ENCODE measurements around the gene ATXN2. TPM values are rescaled to one million over a fixed set of nuclear protein-coding genes. Genes with fewer than 3 reads are reported as not detected.

The ATXN2 gene
- total RNA-seq, 1 donor from 2014 or later: 71.0 TPM

- Mint-ChIP-seq H3K27ac (ENCODE audit: unreplicated experiment) (no peak overlapping the region), H3K4me1 (peaks cover 45% of the 10 kb centered on the region), H3K27me3 (ENCODE audit: low read depth) (no peaks in the 10 kb centered on the region), H3K9me3 (no peaks in the 10 kb centered on the region), H3K36me3 (ENCODE audit: low read depth) (no peaks in the 10 kb centered on the region), H3K4me3 (peak overlapping the region; percentile 32)
- TF ChIP-seq, protein P1, sequence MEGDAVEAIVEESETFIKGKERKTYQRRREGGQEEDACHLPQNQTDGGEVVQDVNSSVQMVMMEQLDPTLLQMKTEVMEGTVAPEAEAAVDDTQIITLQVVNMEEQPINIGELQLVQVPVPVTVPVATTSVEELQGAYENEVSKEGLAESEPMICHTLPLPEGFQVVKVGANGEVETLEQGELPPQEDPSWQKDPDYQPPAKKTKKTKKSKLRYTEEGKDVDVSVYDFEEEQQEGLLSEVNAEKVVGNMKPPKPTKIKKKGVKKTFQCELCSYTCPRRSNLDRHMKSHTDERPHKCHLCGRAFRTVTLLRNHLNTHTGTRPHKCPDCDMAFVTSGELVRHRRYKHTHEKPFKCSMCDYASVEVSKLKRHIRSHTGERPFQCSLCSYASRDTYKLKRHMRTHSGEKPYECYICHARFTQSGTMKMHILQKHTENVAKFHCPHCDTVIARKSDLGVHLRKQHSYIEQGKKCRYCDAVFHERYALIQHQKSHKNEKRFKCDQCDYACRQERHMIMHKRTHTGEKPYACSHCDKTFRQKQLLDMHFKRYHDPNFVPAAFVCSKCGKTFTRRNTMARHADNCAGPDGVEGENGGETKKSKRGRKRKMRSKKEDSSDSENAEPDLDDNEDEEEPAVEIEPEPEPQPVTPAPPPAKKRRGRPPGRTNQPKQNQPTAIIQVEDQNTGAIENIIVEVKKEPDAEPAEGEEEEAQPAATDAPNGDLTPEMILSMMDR (conservative IDR thresholded peaks at IDR 0.05): no peak
- DNase-seq (ENCODE audit: low read depth, low spot score): no peak
These were observed 164.3 kb downstream of the ATXN2 start for GRCh38 chr12:111434680-111435338.

- no peak overlapping the region for H3K4me3 Mint-ChIP-seq
- H3K4me1 Mint-ChIP-seq: peaks cover 45% of the 10 kb centered on the region
- TF ChIP-seq, protein P1 (conservative IDR thresholded peaks at IDR 0.05): no peak
- H3K36me3 Mint-ChIP-seq (ENCODE audit: low read depth): no peaks in the 10 kb centered on the region
- no peaks in the 10 kb centered on the region for H3K27me3 Mint-ChIP-seq (ENCODE audit: low read depth)
- no peak for DNase-seq (ENCODE audit: low read depth, low spot score)
- no peak overlapping the region for H3K27ac Mint-ChIP-seq (ENCODE audit: unreplicated experiment)
- H3K9me3 Mint-ChIP-seq: no peaks in the 10 kb centered on the region
These were observed 165.1 kb downstream of the ATXN2 start for GRCh38 chr12:111434049-111434448.

DNA sequence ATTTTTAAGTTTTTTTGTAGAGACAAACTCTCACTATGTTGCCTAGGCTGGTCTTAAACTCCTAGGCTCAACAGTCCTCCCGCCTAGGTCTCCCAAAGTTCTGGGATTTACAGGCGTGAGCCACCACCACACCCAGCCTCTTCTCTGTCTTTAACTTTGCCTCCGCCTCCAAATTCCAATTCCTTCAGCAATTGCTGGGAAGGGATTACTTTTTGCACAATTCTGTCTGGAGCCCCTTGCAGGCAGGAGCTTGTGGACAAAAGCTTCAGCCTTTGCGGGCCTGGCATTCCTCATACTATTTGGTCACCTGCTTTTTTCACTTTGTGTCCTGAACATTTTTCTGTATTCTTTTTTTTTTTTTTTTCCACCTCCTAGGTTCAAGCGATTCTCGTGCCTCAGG, 167.3 kb downstream of the ATXN2 start:
- no peaks in the 10 kb centered on the region for H3K9me3 Mint-ChIP-seq
- H3K4me1 Mint-ChIP-seq: peaks cover 39% of the 10 kb centered on the region
- DNase-seq (ENCODE audit: low read depth, low spot score): no peak
- no peak overlapping the region for H3K4me3 Mint-ChIP-seq
- no peaks in the 10 kb centered on the region for H3K36me3 Mint-ChIP-seq (ENCODE audit: low read depth)
- no peak overlapping the region for H3K27ac Mint-ChIP-seq (ENCODE audit: unreplicated experiment)
- no peaks in the 10 kb centered on the region for H3K27me3 Mint-ChIP-seq (ENCODE audit: low read depth)
- TF ChIP-seq, protein P1 (conservative IDR thresholded peaks at IDR 0.05): no peak

DNA sequence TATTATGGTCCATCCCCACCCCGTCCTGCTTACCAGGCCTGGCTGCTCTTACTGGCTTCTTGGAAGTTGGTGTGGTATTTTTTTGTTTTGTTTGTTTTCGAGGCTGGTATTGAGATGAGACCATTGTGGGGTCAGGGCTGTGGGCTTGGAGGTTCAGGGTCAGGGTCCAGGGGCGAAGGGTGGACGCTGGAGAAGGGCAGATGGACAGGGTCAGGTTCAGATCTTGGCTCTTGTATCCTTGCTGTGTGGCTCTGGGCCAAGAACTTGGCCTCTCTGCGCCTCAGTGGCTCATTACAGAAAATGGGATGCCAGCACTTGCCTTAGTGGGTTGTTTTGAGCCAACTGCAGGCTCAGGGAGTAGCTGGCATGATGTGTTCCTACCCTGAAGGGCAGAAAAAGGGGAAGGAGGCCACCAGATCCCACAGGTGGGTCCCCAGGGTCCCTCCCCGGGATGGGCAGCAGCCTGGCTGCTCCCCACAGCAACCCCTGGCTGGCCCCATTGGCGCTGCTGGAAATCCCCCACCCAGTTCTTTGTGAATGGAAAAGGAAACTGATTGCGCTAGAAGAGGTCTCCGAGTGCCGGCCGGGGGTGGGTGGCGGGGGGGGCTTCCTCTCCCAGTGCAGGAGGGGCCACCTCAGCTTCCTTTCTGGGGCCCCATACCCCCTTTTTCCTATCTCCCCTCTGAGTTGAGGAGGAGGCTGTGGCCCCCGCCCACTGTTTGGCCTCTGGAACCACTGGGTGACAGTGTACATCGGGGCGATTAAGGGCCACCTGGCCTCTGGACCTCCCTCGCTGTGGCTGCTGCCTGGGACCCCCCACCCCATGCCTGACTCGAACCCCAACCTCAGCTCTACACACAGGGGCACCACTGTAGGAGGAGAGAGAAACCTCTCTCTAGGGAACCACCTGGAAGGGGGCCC, 168.4 kb downstream of the ATXN2 start:
- TF ChIP-seq, protein P1 (conservative IDR thresholded peaks at IDR 0.05): no peak
- H3K27ac Mint-ChIP-seq (ENCODE audit: unreplicated experiment): peak overlapping the region; percentile 78
- peak overlapping the region; percentile 41 for H3K4me3 Mint-ChIP-seq
- no peak for DNase-seq (ENCODE audit: low read depth, low spot score)
- peaks cover 33% of the 10 kb centered on the region for H3K4me1 Mint-ChIP-seq
- H3K27me3 Mint-ChIP-seq (ENCODE audit: low read depth): no peaks in the 10 kb centered on the region
- no peaks in the 10 kb centered on the region for H3K9me3 Mint-ChIP-seq
- no peaks in the 10 kb centered on the region for H3K36me3 Mint-ChIP-seq (ENCODE audit: low read depth)

GRCh38 chr12:111429828-111430432, 169.2 kb downstream of the ATXN2 start:
- DNase-seq (ENCODE audit: low read depth, low spot score): no peak
- TF ChIP-seq, protein P1 (conservative IDR thresholded peaks at IDR 0.05): no peak
- Mint-ChIP-seq H3K36me3 (ENCODE audit: low read depth) (no peaks in the 10 kb centered on the region), H3K9me3 (no peaks in the 10 kb centered on the region), H3K4me1 (peaks cover 35% of the 10 kb centered on the region), H3K27ac (ENCODE audit: unreplicated experiment) (no peak overlapping the region), H3K27me3 (ENCODE audit: low read depth) (no peaks in the 10 kb centered on the region), H3K4me3 (no peak overlapping the region)

Measured in neural crest cell (in vitro differentiated cells).